SIG-M5 treated with dmso at 0.1 percent for 504 hours (cell line): ENCODE data around the gene RAB20.
"Not testable (repeated sequence)": the region's sequence is repeated elsewhere in the genome, so short reads cannot be mapped to it uniquely, and the experiment has no call there.

Experiments
- DNase-seq: peaks from one replicate; lab custom pipeline; 2025; ENCODE audit not compliant: unreplicated experiment; lab: John Stamatoyannopoulos, UW

The RAB20 gene

GRCh38 chr13:110493613-110494012 is 67.9 kb downstream of the RAB20 start:
- no peak for DNase-seq

- no peak for DNase-seq
Measured at GRCh38 chr13:110492679-110493593, 68.6 kb downstream of the RAB20 start.

- no peak for DNase-seq
Measured at GRCh38 chr13:110491869-110492678, 69.4 kb downstream of the RAB20 start.

DNA sequence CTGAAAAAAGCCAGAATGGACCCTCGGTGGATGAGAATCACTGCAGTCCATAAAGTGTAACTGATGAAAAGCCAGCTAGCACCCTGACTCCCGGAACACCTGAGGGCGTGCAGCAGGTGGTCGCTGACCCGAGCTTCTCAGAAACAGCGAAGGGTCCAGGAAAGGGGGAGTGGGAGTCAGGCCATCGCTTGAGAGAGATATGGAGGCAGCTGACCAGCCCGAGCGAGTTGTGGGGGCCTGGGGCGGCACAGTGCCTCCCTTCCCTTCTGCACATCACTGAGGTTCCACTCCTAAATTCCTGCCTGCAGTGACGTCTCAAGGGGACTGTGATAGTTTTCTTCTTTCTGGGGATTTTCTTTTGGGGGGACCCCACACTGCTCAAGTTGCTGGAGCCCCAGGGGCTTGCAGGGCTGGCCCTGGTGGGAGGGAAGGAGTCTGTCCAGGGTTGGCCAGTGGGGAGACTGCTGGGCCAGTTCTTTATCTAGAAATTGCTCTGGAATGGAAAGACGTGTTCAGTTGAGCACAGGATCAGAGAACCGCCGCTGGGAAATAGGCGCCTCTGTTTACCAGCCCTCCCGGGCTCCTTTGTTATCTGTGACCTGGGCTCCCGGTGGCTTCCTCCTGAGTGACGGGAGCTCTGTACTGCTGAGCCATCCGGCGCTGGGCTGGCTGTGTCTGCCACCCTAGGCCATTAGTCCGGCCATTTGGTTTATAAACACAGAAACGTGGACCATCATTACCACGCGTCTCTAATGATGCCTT is 71.3 kb downstream of the RAB20 start:
- no peak for DNase-seq

DNA sequence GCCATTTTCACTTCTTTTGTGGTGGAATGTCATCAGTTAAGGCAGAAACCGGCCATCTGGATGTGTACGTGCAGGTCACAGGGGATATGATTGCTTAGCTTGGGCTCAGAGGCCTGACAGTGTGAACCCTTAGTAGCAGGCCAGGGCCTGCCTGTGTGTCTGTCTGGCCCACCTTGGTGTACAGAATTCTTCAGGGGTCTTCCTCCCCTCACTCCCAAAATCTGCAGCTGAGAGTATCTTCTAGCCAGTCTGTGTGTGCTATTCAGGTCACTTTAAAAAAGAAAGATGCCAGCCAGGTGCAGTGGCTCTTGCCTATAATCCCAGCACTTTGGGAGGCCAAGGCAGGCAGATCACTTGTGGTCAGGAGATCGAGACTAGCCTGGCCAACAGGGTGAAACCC is 74.6 kb downstream of the RAB20 start:
- DNase-seq, result not testable (repeated sequence)

DNA sequence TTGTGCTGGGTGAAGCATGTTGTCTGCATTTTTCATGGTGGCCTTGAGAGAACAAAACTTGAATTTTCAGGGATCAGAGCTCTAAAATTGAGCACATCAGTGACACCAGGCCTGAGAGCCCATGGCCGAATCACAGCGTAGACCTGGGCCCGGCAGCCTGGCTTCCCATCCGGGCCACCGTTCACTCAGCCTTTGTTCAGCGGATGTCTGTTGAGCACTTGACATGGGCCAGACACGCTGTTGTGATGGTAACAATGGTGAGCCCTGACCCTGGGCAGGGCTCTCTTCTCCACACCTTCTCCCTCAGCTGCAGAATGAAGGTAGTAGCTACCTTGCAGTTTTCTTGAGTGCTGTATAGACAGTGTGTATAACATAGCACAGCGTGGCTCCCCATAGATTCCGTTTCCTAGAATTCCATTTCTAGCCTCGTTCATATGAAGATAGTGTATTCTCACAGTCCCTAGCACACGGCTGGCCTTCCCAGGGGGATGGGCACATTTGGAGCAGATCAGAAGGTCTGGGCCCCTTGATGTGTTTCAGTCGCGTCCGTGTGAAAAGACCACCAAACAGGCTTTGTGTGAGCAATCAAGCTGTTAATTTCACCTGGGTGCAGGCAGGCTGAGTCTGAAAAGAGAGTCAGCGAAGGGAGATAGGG is 75.3 kb downstream of the RAB20 start:
- DNase-seq, result no peak

- DNase-seq, result no peak
Measured at GRCh38 chr13:110485604-110486003, 75.9 kb downstream of the RAB20 start.

GRCh38 chr13:110484290-110485048 is 77.1 kb downstream of the RAB20 start:
- DNase-seq, result no peak

GRCh38 chr13:110483386-110483968 is 78.0 kb downstream of the RAB20 start:
- no peak for DNase-seq

- DNase-seq, result no peak
Measured at GRCh38 chr13:110480161-110480560, 81.4 kb downstream of the RAB20 start.

DNA sequence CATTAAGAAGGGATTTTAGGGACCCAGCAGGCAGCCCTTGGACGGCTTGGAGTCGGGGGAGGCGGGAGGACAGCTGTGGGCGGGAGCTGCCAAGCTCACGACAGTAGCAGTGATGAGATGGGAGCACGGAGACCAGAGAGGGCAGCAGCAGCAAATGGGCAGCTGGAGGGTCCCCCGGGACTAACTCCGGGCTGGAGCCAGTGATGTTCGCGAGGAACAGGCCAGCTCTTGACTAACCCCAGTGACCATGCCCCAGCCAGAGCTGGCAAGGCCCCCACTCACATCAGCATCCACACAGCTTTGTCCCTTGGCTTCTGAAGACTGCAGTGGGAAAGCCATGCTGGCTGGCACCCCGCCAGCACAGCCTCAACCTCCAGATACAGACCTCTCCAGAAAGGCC is 81.9 kb downstream of the RAB20 start:
- DNase-seq, result no peak

DNA sequence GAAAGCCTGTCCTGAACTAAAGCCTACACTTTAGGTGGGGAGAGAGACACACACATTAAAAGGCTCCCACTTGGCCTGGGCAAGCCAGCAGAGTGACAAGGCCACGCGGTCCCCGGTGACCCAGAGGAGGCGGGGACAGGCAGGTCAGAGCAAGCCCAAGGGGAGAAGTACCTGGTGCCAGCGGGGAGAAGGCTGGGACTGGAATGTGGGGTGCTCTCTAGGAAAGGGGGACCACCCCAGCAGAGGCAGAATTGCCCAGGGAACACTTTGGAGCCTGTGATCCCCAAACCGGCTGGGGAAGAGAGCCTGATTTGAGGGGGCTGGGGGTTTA is 82.3 kb downstream of the RAB20 start:
- no peak for DNase-seq

DNA sequence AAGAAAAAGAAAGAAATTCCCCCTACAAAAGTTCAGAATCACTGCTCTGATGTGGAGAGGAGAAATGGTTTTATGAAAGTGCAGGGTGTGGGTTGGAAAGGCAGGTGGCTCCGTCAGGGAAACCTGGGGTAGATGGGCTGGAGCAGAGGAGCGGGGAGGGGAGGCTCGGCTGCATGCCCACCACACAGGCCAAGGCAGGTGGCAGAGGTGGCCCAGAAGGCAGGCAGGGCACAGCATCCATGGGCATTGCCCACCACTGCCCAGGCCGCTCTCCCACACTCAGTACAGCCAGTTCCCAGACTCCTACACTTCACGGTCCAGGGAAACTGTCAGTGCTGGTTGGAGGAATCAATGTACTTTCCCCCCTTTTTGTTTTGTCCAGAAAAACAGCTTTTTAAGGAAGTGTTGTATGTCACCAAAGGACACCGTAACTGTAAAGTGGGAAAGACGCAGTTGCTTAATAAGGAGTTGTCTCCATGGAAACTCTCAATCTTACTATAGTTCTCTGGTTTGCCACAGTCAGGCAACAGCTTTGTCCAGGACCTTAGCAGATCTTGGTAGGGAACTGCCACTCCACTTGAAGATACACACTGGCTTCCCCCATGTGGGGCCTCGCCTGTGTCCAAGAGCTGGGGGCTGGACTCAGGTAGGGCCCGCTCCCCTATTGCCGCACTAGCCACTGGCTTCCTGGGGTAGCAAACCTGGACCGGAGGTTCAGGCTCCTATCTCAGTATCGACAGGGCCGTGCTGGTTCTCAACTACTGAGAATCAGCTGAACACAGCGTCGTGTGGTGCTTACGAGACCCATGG is 82.9 kb downstream of the RAB20 start:
- no peak for DNase-seq

- no peak for DNase-seq
Measured at GRCh38 chr13:110477706-110478245, 83.7 kb downstream of the RAB20 start.

DNA sequence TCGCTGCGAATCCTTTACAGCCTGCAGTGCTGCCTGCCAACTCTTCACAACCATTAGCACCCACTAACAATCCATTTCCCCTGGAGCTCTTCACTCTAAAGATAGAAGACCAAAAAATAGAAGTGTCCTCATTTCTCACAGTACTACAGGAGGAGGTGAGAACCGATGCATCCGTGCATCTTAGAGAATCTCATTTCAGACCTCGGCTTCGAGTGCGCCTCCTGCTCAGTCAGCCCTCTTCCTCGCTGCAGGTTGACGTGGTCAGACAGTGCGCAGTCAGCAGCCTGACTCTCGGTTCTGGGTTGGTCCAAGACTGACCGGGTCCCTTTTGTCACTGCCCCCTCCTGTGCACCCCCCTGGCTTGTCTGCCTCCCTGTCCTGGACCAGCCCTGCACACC is 85.3 kb downstream of the RAB20 start:
- no peak for DNase-seq

DNA sequence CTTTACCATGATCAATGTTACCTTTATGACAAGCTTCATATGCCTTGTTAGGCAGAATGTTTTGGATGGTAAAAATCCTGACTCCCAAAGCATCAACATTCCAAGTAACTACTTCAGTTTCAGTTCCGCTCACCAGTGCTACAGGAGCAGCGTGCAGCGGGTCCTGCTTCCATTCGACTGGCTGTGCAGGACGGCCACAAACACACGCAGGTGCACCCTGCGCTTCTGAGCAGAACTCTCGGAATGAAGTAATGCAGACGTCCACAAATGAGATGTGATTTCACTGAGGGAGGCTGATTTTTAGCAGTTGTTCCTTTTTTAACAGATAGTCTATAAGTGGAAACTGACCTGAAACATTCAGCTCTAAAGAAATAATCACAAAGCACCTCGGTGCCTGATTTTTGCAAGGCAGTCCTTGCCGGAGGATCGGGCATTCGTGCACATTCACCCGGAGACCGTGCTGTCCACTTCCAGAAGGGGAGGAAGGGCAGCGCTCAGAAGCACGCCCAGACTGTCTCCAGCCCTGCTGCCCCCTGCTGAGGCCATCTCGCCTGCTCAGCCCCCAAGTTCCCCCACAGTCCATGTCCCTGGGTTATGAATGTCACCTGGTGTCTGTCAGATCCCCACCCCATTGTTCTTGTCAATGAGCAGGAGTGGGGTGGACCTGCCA is 85.8 kb downstream of the RAB20 start:
- no peak for DNase-seq

DNA sequence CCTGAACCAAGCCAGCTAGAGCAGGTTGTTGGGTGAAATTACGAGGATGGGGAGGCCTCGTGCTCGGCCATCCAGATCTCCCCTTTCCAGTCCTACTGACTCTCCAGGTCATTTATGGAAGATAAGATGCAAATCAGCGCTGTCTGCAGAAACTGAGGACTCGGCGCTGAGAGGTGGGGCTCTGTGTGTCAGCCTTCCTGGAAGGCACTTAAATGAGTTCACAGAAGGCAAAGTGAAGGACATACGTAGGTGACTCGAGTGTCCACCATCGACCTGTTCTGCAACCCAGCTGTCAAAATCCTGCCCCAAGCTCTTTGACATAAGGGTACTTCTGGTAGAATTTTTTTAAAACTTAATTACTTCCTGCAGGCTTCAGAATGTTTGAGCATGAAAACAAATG is 86.4 kb downstream of the RAB20 start:
- DNase-seq, result no peak

DNA sequence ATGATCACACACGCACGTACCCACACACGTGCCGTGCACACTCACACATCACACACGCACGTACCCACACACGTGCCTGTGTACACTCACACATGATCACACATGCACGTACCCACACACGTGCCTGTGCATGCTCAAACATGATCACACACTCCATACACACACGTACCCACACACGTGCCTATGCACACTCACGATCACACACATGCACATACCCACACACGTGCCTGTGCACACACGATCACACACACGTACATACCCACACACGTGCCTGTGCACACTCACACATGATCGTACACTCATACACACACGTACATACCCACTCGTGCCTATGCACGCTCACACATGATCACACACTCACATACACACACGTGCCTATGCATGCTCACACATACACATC is 86.8 kb downstream of the RAB20 start:
- no peak for DNase-seq
